Hypothalamus (tissue), 51 donors: ENCODE measurements around the gene NGDN.
"Not testable (repeated sequence)": the region's sequence is repeated elsewhere in the genome, so short reads cannot be mapped to it uniquely, and the experiment has no call there.

Experiments used
- DNase-seq, 51 donors: peaks; one replicate each; lab custom pipeline; 2025; lab: John Stamatoyannopoulos, UW

NGDN gene

GRCh38 chr14:23438101-23438971 lies 31.2 kb upstream of the NGDN start:
- DNase-seq: peak in 1 of 51 donors; percentile 64

- no peak for DNase-seq
Observed at GRCh38 chr14:23439107-23439835, 30.2 kb upstream of the NGDN start.

GRCh38 chr14:23441076-23441475 lies 28.4 kb upstream of the NGDN start:
- no peak for DNase-seq

GRCh38 chr14:23442721-23443356 lies 26.7 kb upstream of the NGDN start:
- no peak for DNase-seq

- DNase-seq: no peak
Observed at GRCh38 chr14:23443411-23443812, 26.1 kb upstream of the NGDN start.

GRCh38 chr14:23443881-23444280 lies 25.6 kb upstream of the NGDN start:
- no peak for DNase-seq

- DNase-seq: no peak
Observed at GRCh38 chr14:23444314-23444713, 25.2 kb upstream of the NGDN start.

GRCh38 chr14:23445773-23446172 lies 23.7 kb upstream of the NGDN start:
- no peak for DNase-seq

GRCh38 chr14:23446291-23446851 lies 23.1 kb upstream of the NGDN start:
- peak in 4 of 51 donors; percentile 6 to 39 (median 22) for DNase-seq

- no peak for DNase-seq
Observed at GRCh38 chr14:23447361-23448350, 21.8 kb upstream of the NGDN start.

GRCh38 chr14:23449314-23449713 lies 20.2 kb upstream of the NGDN start:
- DNase-seq: no peak

GRCh38 chr14:23450379-23450778 lies 19.1 kb upstream of the NGDN start:
- no peak for DNase-seq

- no peak for DNase-seq
Observed at GRCh38 chr14:23452237-23452636, 17.3 kb upstream of the NGDN start.

GRCh38 chr14:23454445-23454856 lies 15.1 kb upstream of the NGDN start:
- no peak for DNase-seq

- not testable (repeated sequence) for DNase-seq
Observed at GRCh38 chr14:23456883-23457586, 12.5 kb upstream of the NGDN start.

GRCh38 chr14:23457587-23458445 lies 11.7 kb upstream of the NGDN start:
- no peak for DNase-seq

- no peak for DNase-seq
Observed at GRCh38 chr14:23460960-23461359, 8.5 kb upstream of the NGDN start.

GRCh38 chr14:23464700-23465099 lies 4.8 kb upstream of the NGDN start:
- no peak for DNase-seq
